SK-N-SH (cell line): ENCODE data around the gene CCNY. TPM values are rescaled to one million over a fixed set of nuclear protein-coding genes. Genes with fewer than 3 reads are reported as not detected.

Experiments used
- CTCF ChIA-PET: fragments of 300-600, 350-600 bp; formaldehyde crosslinking; extraction: SDS; loops from one replicate; lab custom pipeline; 2021; lab: Yijun Ruan, JAX
- POLR2A ChIA-PET: fragments of 350-600 bp; sonication (Branson Sonifier 250); formaldehyde crosslinking; extraction: SDS; loops from one replicate; lab custom pipeline; 2020; ENCODE audit warnings: antibody characterized with exemption, inconsistent platforms; lab: Yijun Ruan, JAX
- DNase-seq: peaks from one replicate; pipeline ENCODE4 v3.0.0; 2012
- H2AFZ ChIP-seq: fragments of 200-600 bp; sonication (generic); 2 replicates; pipeline ENCODE4 v1.8.1; 2016; ENCODE audit warnings: antibody characterized with exemption, mild to moderate bottlenecking, low read depth
- H3F3A ChIP-seq: fragments of 200-600 bp; sonication (generic); replicated peaks from 2 replicates; pipeline ENCODE3; 2016; ENCODE audit warnings: antibody characterized with exemption, mild to moderate bottlenecking; ENCODE audit not compliant: insufficient read depth
- H3K27ac ChIP-seq, 2 experiments: fragments of 200-500 bp in 1 of 2; fragments of 200-600 bp in 1 of 2; sonication (Bioruptor generic) in 1 of 2; sonication (generic), shearing (Covaris generic) in 1 of 2; 2 replicates each; pipeline versions ENCODE4 v1.5.1 to v1.6.1; 2014 to 2016; ENCODE audit warnings: low read depth in 2 of 2, inconsistent platforms in 1 of 2, low read length in 1 of 2, mild to moderate bottlenecking in 1 of 2, mixed read lengths in 1 of 2
- H3K27me3 ChIP-seq: fragments of 200-600 bp; sonication (generic), shearing (Covaris generic); 2 replicates; pipeline ENCODE4 v1.6.1; 2016; ENCODE audit warnings: mixed run types; ENCODE audit not compliant: insufficient read depth
- H3K36me3 ChIP-seq, 2 experiments: fragments of 200-500 bp in 1 of 2; fragments of 200-600 bp in 1 of 2; sonication (Bioruptor generic) in 1 of 2; sonication (generic) in 1 of 2; replicated peaks in 1 of 2; 2 replicates each; pipeline versions ENCODE3 to v1.5.1; 2014 to 2016; ENCODE audit warnings: low read length in 1 of 2, mild to moderate bottlenecking in 1 of 2; ENCODE audit not compliant: insufficient read depth in 2 of 2, control insufficient read depth in 1 of 2
- H3K4me1 ChIP-seq, 2 experiments: fragments of 200-500 bp in 1 of 2; fragments of 200-600 bp in 1 of 2; sonication (Bioruptor generic) in 1 of 2; sonication (generic), shearing (Covaris generic) in 1 of 2; 2 replicates each; pipeline versions ENCODE4 v1.5.1 to v1.6.1; 2014 to 2016; ENCODE audit warnings: low read depth in 1 of 2, low read length in 1 of 2, mixed run types in 1 of 2; ENCODE audit not compliant: insufficient read depth in 2 of 2, control insufficient read depth in 1 of 2
- H3K4me2 ChIP-seq: fragments of 200-600 bp; sonication (generic), shearing (Covaris generic); 2 replicates; pipeline ENCODE4 v1.6.1; 2017; ENCODE audit warnings: mixed run types
- H3K4me3 ChIP-seq, 2 experiments: fragments of 200-500 bp in 1 of 2; fragments of 200-600 bp in 1 of 2; sonication (Bioruptor generic) in 1 of 2; sonication (generic), shearing (Covaris generic) in 1 of 2; 2 replicates each; pipeline versions ENCODE4 v1.5.1 to v1.8.1; 2014 to 2016; ENCODE audit warnings: low read depth in 2 of 2, inconsistent platforms in 1 of 2, low read length in 1 of 2, mild to moderate bottlenecking in 1 of 2, mixed read lengths in 1 of 2, moderate library complexity in 1 of 2
- H3K79me2 ChIP-seq: fragments of 200-600 bp; sonication (generic); 2 replicates; pipeline ENCODE4 v1.8.1; 2017; ENCODE audit warnings: mild to moderate bottlenecking; ENCODE audit not compliant: insufficient read depth
- H3K9ac ChIP-seq: fragments of 200-600 bp; sonication (generic); 2 replicates; pipeline ENCODE4 v1.6.1; 2017; ENCODE audit warnings: mixed run types
- H3K9me2 ChIP-seq: fragments of 200-600 bp; sonication (generic); 2 replicates; pipeline ENCODE4 v1.6.1; 2017; ENCODE audit warnings: mixed run types
- H3K9me3 ChIP-seq: fragments of 200-600 bp; sonication (generic); 2 replicates; pipeline ENCODE4 v1.6.1; 2017; ENCODE audit warnings: mixed run types, mild to moderate bottlenecking, moderate library complexity
- H4K20me1 ChIP-seq: fragments of 200-600 bp; sonication (generic); 2 replicates; pipeline ENCODE4 v1.6.1; 2017; ENCODE audit warnings: mild to moderate bottlenecking, mixed run types; ENCODE audit not compliant: insufficient read depth
- CHD2 ChIP-seq: fragments of 150-350 bp; IDR thresholded peaks from 2 replicates; pipeline ENCODE4 v1.6.1; 2018; ENCODE audit warnings: low read length; ENCODE audit not compliant: partially characterized antibody
- CTCF ChIP-seq: fragments of 200-600 bp; sonication (generic); IDR thresholded peaks from 2 replicates; pipeline ENCODE4 v1.6.1; 2017; ENCODE audit warnings: antibody characterized with exemption, mild to moderate bottlenecking, moderate library complexity
- ELF1 ChIP-seq: IDR thresholded peaks from 2 replicates; pipeline ENCODE4 v1.4.0; 2012
- EZH2phosphoT487 ChIP-seq: fragments of 200-600 bp; sonication (generic); IDR thresholded peaks from 2 replicates; pipeline ENCODE4 v1.6.1; 2017; ENCODE audit warnings: low read depth, mixed run types, mild to moderate bottlenecking, antibody characterized with exemption, moderate library complexity, borderline replicate concordance
- FOSL2 ChIP-seq: IDR thresholded peaks from 2 replicates; pipeline ENCODE4 v1.4.0; 2012; ENCODE audit warnings: low read depth, mild to moderate bottlenecking, moderate library complexity, borderline replicate concordance
- FOXJ3 ChIP-seq: sonication (generic); formaldehyde crosslinking; IDR thresholded peaks from 2 replicates; pipeline ENCODE4 v1.5.1; 2020; ENCODE audit warnings: mild to moderate bottlenecking, missing genetic modification reagents
- GABPA ChIP-seq: IDR thresholded peaks from 2 replicates; pipeline ENCODE4 v1.4.0; 2012; ENCODE audit warnings: low read depth, mild to moderate bottlenecking
- GATA2 ChIP-seq: sonication (generic); formaldehyde crosslinking; IDR thresholded peaks from 2 replicates; pipeline ENCODE4 v1.5.0; 2020; ENCODE audit warnings: mild to moderate bottlenecking, missing genetic modification reagents
- JUND ChIP-seq: IDR thresholded peaks from 2 replicates; pipeline ENCODE4 v1.4.0; 2012
- MEF2A ChIP-seq: IDR thresholded peaks from 2 replicates; pipeline ENCODE4 v1.4.0; 2012; ENCODE audit warnings: low read depth, borderline replicate concordance
- MXI1 ChIP-seq: IDR thresholded peaks from 2 replicates; pipeline ENCODE4 v1.6.1; 2012; ENCODE audit warnings: mild to moderate bottlenecking, low read depth, low read length, improper control_type of control experiment
- NFIC ChIP-seq: IDR thresholded peaks from 2 replicates; pipeline ENCODE4 v1.4.0; 2012; ENCODE audit warnings: borderline replicate concordance
- RAD21 ChIP-seq: IDR thresholded peaks from 2 replicates; pipeline ENCODE4 v1.6.1; 2012; ENCODE audit warnings: mild to moderate bottlenecking, low read length
- RCOR1 ChIP-seq: fragments of 150-350 bp; IDR thresholded peaks from 2 replicates; pipeline ENCODE4 v1.6.1; 2017; ENCODE audit warnings: antibody characterized with exemption, low read length
- RFX5 ChIP-seq: IDR thresholded peaks from 2 replicates; pipeline ENCODE4 v1.6.1; 2012; ENCODE audit warnings: mild to moderate bottlenecking, improper control_type of control experiment, low read length
- SIN3A ChIP-seq: IDR thresholded peaks from 2 replicates; pipeline ENCODE4 v1.6.1; 2012; ENCODE audit warnings: low read depth, mild to moderate bottlenecking, low read length, moderate library complexity, borderline replicate concordance
- SMC3 ChIP-seq: IDR thresholded peaks from 2 replicates; pipeline ENCODE4 v1.6.1; 2012; ENCODE audit warnings: low read depth, low read length, improper control_type of control experiment
- TEAD4 ChIP-seq: IDR thresholded peaks from 2 replicates; pipeline ENCODE4 v1.4.0; 2012; ENCODE audit warnings: mild to moderate bottlenecking, borderline replicate concordance; ENCODE audit not compliant: insufficient read depth
- USF2 ChIP-seq: fragments of 150-350 bp; IDR thresholded peaks from 2 replicates; pipeline ENCODE4 v1.6.1; 2017; ENCODE audit warnings: antibody characterized with exemption, low read length, low read depth, borderline replicate concordance
- WGBS: methylation state at CpG from one replicate; pipeline ENCODE4 v1.1.6; 2017; ENCODE audit warnings: low lambda C conversion rate; 5-methylcytosine and 5-hydroxymethylcytosine counted together
- polyA plus RNA-seq, 3 experiments: library from polyadenylated mRNA; depleted of rRNA; stranded (reverse); fragments of >200 nt; gene quantifications; 2 replicates each; pipeline ENCODE4 v1.2.3, GENCODE V29; 2012

The CCNY gene
- polyA plus RNA-seq, 1 of the 3 experiments (the other 2 are of a cell fraction), result 29.4 TPM

- peak overlapping the region; percentile 60; the same call in 1 of the 2 replicates for H3K4me2 ChIP-seq
- no peak overlapping the region for H2AFZ ChIP-seq
- no peaks in the 10 kb centered on the region for H3K9me2 ChIP-seq
- TF ChIP-seq RFX5 (no peak), RAD21 (no peak), GABPA (no peak), ELF1 (no peak), CHD2 (no peak), FOXJ3 (no peak), JUND (no peak), FOSL2 (no peak), MXI1 (no peak), EZH2phosphoT487 (no peak), USF2 (no peak), TEAD4 (no peak), NFIC (no peak), CTCF (no peak)
- no peak overlapping the region for H3K9ac ChIP-seq
- CTCF ChIA-PET, result interaction anchor here (0.8 to 1.3 kb wide), 3 partner anchors 13 to 149 kb away, joined by 3 read pairs; no protein-coding TSS in a partner anchor
- POLR2A ChIA-PET, result no interaction called here
- H4K20me1 ChIP-seq, result peaks cover 84% of the 10 kb centered on the region
- no peaks in the 10 kb centered on the region for H3K36me3 ChIP-seq
- over 99% methylated on average over 10 of the region's 12 CpGs for WGBS
- H3K4me1 ChIP-seq, result peaks cover 20 to 43% of the 10 kb centered on the region in 2 experiments; a peak in 2 of 4 replicates
- DNase-seq, result no peak
- H3K27me3 ChIP-seq, result no peaks in the 10 kb centered on the region
- H3F3A ChIP-seq, result peaks cover 5% of the 10 kb centered on the region
- H3K4me3 ChIP-seq, result no peak overlapping the region
- no peaks in the 10 kb centered on the region for H3K9me3 ChIP-seq
- H3K27ac ChIP-seq, result peak overlapping the region in 1 of 2 experiments; percentile 52; a peak in 1 of 4 replicates
- H3K79me2 ChIP-seq, result peaks cover 97% of the 10 kb centered on the region
Measured at GRCh38 chr10:35413985-35414861, 77.9 kb downstream of the CCNY start.

GRCh38 chr10:35415505-35415904 is 79.2 kb downstream of the CCNY start:
- Histone ChIP-seq H3K4me1 (peaks cover 25 to 48% of the 10 kb centered on the region in 2 experiments; a peak in 3 of 4 replicates), H4K20me1 (peaks cover 71% of the 10 kb centered on the region)

More at GRCh38 chr10:35415505-35415904, 79.2 kb downstream of the CCNY start:
- Histone ChIP-seq H3K27me3 (no peaks in the 10 kb centered on the region), H3K9me3 (no peaks in the 10 kb centered on the region), H3K79me2 (peaks cover 97% of the 10 kb centered on the region), H3K36me3 (no peaks in the 10 kb centered on the region), H2AFZ (no peak overlapping the region), H3K4me3 (no peak overlapping the region), H3K9me2 (no peaks in the 10 kb centered on the region), H3K9ac (no peak overlapping the region), H3F3A (peaks cover 5% of the 10 kb centered on the region), H3K4me2 (no peak overlapping the region), H3K27ac (no peak overlapping the region)
- TF ChIP-seq MEF2A (no peak), USF2 (no peak), SMC3 (no peak), NFIC (no peak), GATA2 (CRISPR knock-in tag) (no peak), TEAD4 (no peak), RFX5 (no peak), RCOR1 (no peak), SIN3A (no peak), RAD21 (no peak)
- DNase-seq, result no peak
- POLR2A ChIA-PET, result no interaction called here
- 93% methylated on average over 5 of the region's 5 CpGs for WGBS
- CTCF ChIA-PET, result interaction anchor here (1.3 kb wide), 1 partner anchor 66 kb away, joined by 3 read pairs; no protein-coding TSS in a partner anchor
